HT-29 (cell line): ENCODE results near the gene MALRD1. TPM values are rescaled to one million over a fixed set of nuclear protein-coding genes. Genes with fewer than 3 reads are reported as not detected.
"Not testable (repeated sequence)": the region's sequence is repeated elsewhere in the genome, so short reads cannot be mapped to it uniquely, and the experiment has no call there.

Experiments used
- DNase-seq: peaks from one replicate; pipeline ENCODE4 v3.0.0-alpha.2; 2015; ENCODE audit warnings: low spot score
- total RNA-seq: library from RNA; depleted of rRNA; stranded (reverse); fragments of >200 nt; shearing (Covaris generic); gene quantifications from 2 replicates; pipeline ENCODE4 v1.2.3, GENCODE V29; 2014

Gene MALRD1
- total RNA-seq, 1 experiment from 2014 or later, result 0.64 TPM

- DNase-seq, result no peak
These were observed 658.3 kb downstream of the MALRD1 start for GRCh38 chr10:19706904-19707303.

GRCh38 chr10:19707376-19707775 is 658.8 kb downstream of the MALRD1 start:
- DNase-seq, result no peak

- DNase-seq, result no peak
These were observed 659.4 kb downstream of the MALRD1 start for GRCh38 chr10:19708031-19708430.

- no peak for DNase-seq
These were observed 662.0 kb downstream of the MALRD1 start for GRCh38 chr10:19710600-19710999.

- DNase-seq, result no peak
These were observed 664.6 kb downstream of the MALRD1 start for GRCh38 chr10:19713159-19713558.

- no peak for DNase-seq
These were observed 665.4 kb downstream of the MALRD1 start for GRCh38 chr10:19713800-19714525.

GRCh38 chr10:19719284-19719683 is 670.7 kb downstream of the MALRD1 start:
- no peak for DNase-seq

- DNase-seq, result no peak
These were observed 675.7 kb downstream of the MALRD1 start for GRCh38 chr10:19724287-19724686.

GRCh38 chr10:19728376-19728775 is 679.8 kb downstream of the MALRD1 start:
- DNase-seq, result no peak

- no peak for DNase-seq
These were observed 680.4 kb downstream of the MALRD1 start for GRCh38 chr10:19728964-19729363.

- no peak for DNase-seq
These were observed 681.7 kb downstream of the MALRD1 start for GRCh38 chr10:19730167-19730906.

GRCh38 chr10:19730907-19731217 is 682.3 kb downstream of the MALRD1 start:
- DNase-seq, result no peak

GRCh38 chr10:19731560-19731959 is 683.0 kb downstream of the MALRD1 start:
- DNase-seq, result no peak

- no peak for DNase-seq
These were observed 689.8 kb downstream of the MALRD1 start for GRCh38 chr10:19738440-19738839.

GRCh38 chr10:19739232-19739631 is 690.6 kb downstream of the MALRD1 start:
- not testable (repeated sequence) for DNase-seq

GRCh38 chr10:19742144-19742543 is 693.5 kb downstream of the MALRD1 start:
- DNase-seq, result not testable (repeated sequence)

GRCh38 chr10:19745672-19746071 is 697.1 kb downstream of the MALRD1 start:
- no peak for DNase-seq

GRCh38 chr10:19749185-19749729 is 700.7 kb downstream of the MALRD1 start:
- DNase-seq, result no peak

GRCh38 chr10:19750972-19751371 is 702.4 kb downstream of the MALRD1 start:
- DNase-seq, result no peak

GRCh38 chr10:19756919-19757318 is 708.3 kb downstream of the MALRD1 start:
- no peak for DNase-seq

- no peak for DNase-seq
These were observed 713.4 kb downstream of the MALRD1 start for GRCh38 chr10:19762026-19762425.

- no peak for DNase-seq
These were observed 715.5 kb downstream of the MALRD1 start for GRCh38 chr10:19764111-19764510.

- no peak for DNase-seq
These were observed 719.3 kb downstream of the MALRD1 start for GRCh38 chr10:19767876-19768275.
